ENCODE results near the gene NBAS.

DNA sequence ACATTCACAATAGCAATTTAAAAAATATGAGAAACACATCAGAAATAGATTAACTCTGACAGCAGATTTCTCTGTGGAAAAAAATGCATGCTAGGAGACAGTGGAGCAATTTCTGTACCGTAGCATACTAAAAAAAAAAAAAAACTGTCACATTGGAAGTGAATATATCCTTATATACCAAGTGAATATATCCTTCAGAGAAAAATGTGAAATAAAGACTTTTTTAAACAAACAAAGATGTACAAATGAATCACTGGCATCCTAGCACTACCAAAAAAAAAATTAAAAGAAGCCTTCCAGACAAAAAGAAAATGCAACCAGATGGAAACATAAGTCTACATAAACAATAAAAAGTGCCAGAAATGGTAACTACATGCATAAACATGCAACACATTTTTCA is 169.4 kb downstream of the NBAS start:
- no peak for TF ChIP-seq POLR2A (IDR thresholded peaks at IDR 0.05)
- TF ChIP-seq, protein P1, sequence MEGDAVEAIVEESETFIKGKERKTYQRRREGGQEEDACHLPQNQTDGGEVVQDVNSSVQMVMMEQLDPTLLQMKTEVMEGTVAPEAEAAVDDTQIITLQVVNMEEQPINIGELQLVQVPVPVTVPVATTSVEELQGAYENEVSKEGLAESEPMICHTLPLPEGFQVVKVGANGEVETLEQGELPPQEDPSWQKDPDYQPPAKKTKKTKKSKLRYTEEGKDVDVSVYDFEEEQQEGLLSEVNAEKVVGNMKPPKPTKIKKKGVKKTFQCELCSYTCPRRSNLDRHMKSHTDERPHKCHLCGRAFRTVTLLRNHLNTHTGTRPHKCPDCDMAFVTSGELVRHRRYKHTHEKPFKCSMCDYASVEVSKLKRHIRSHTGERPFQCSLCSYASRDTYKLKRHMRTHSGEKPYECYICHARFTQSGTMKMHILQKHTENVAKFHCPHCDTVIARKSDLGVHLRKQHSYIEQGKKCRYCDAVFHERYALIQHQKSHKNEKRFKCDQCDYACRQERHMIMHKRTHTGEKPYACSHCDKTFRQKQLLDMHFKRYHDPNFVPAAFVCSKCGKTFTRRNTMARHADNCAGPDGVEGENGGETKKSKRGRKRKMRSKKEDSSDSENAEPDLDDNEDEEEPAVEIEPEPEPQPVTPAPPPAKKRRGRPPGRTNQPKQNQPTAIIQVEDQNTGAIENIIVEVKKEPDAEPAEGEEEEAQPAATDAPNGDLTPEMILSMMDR (IDR thresholded peaks at IDR 0.05 in 4 of 5, conservative IDR thresholded peaks at IDR 0.05 in 1 of 5), result no peak
